HG02623 (cell line): ENCODE measurements around the gene KCNAB3.
"Not testable (repeated sequence)": the region's sequence is repeated elsewhere in the genome, so short reads cannot be mapped to it uniquely, and the experiment has no call there.

ENCODE experiments used
- ATAC-seq: cut with Tn5 transposase; IDR thresholded peaks from one replicate; pipeline ENCODE4 v1.9.1; 2021; ENCODE audit warnings: moderate library complexity; ENCODE audit not compliant: unreplicated experiment

Gene KCNAB3

GRCh38 chr17:7929158-7930023, at the start of gene KCNAB3:
Gene KCNAB3 (minus strand): TSS chr17:7929856. CDS start chr17:7929435, 421 bp downstream.
- no peak for ATAC-seq

DNA sequence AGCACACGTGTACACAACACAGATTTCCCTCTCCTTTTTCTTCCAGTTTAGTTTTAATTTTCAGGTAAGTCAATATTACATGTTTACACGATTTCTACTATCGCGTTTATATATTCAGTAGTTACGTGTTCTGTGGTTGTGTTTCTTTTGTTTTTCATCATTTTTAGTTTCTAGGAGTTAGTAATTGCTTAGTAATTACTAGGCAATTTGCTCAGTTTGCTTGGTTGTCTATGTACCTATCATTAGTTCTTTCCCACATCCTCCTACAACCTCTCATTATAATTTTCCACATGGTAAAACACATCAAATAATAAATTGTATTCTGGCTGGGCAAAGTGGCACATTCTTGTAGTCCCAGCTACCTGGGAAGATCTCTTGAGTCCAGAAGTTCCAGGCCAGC, 48.1 kb upstream of the KCNAB3 start:
- no peak for ATAC-seq

- no peak for ATAC-seq
Measured at GRCh38 chr17:7977039-7977438, 47.4 kb upstream of the KCNAB3 start.

- no peak for ATAC-seq
Measured at GRCh38 chr17:7974638-7975131, 45.0 kb upstream of the KCNAB3 start.

DNA sequence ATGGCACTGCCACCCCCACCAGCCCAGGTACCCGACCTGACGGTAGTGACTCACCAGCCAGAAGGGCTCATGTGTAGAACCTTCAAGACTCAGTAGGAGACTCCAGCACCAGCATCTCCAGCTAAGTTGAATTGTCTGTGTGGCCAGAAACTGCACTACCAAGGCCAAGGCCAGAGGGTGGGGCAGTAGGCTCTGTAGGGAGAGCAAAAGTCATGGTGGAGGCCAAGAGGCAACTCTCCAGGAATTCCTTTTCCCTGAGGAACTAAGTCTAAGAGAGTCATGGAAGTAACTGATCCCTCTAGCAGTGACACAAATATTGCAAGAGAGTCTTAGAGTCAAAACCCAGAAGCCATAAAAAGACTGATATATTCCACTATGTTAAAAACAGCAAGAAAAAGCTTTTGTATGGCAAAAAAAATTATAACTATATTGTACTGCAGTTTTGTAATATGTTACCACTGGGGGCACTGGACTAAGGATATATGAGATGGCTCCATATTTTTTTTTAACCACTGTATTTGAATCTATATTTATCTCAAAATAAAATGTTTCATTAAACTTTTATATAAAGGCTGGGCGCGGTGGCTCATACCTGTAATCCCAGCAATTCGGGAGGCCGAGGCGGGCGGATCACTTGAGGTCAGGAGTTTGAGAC, 42.6 kb upstream of the KCNAB3 start:
- no peak for ATAC-seq

DNA sequence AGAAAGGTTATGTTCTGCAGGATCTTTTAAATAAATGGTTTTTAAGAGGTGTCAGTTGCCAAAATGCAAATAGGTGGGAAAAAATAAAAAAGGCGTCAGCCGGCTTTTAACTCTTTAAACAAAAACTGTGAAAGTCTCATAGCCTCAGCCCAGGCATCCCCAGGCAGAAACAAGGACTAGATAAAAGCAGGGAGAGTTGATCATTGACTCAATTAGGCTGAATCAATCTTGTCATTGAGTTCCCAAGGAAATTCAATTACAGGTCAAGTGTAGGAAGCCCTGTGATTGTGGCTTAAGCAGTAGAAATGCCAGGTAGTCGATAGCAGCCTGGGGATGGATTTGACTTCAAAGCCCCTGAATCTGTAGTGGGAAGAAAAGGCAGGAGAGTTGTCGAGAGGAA, 42.0 kb upstream of the KCNAB3 start:
- no peak for ATAC-seq

- ATAC-seq: no peak
Measured at GRCh38 chr17:7969433-7969832, 39.8 kb upstream of the KCNAB3 start.

GRCh38 chr17:7967751-7968150, 38.1 kb upstream of the KCNAB3 start:
- ATAC-seq: no peak

DNA sequence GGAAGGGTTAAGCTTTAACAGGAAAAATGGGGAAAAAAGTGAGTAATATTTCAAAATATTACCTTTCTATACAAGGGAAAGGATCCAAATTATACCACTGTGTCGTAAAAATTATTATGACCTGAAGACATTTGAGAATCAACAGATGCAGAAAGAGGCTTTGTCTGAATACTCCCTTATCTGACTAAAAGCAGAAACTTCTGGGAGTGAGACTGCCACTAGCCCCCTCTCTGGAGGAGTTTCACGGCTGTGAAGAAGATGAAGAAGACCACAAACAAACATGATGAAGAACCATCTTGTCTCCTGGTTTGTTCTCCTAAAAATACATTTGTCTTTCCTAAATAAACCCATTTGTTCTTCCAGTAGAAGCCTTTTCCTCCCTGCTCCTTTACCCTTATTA, 31.8 kb upstream of the KCNAB3 start:
- no peak for ATAC-seq

DNA sequence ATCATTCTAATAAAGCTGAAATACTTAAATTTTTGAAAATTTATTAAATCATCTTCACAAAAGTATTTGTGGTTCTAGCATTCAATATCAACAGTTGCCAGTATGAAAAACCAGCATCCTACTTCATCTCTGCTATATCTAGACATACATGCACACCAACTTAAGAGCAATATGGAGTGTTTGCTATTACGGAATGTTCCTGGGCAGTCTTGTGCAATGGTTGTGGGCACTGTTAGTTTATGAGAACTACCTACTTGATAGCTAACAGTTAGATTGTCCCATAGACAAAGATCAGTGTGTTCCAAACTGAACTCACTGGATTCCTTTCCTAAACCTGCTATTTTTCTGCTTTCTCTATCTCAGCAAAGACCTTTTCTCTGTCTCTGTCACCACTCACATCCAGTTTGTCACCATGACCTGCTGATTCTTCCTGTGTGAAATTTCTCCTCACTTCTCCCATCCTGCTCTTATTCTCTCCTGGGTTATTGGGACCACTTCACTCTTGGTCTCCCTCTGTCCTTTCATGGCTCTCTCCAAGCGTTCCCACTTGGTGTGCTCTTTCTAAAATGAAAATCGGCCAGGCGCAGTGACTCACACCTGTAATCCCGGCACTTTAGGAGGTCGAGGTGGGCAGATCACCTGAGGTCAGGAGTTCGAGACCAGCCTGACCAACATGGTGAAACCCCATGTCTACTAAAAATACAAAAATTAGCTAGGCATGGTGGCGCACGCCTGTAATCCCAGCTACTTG, 30.0 kb upstream of the KCNAB3 start:
- ATAC-seq: no peak

- no peak for ATAC-seq
Measured at GRCh38 chr17:7956228-7956965, 26.7 kb upstream of the KCNAB3 start.

GRCh38 chr17:7955414-7956227, 26.0 kb upstream of the KCNAB3 start:
- no peak for ATAC-seq

DNA sequence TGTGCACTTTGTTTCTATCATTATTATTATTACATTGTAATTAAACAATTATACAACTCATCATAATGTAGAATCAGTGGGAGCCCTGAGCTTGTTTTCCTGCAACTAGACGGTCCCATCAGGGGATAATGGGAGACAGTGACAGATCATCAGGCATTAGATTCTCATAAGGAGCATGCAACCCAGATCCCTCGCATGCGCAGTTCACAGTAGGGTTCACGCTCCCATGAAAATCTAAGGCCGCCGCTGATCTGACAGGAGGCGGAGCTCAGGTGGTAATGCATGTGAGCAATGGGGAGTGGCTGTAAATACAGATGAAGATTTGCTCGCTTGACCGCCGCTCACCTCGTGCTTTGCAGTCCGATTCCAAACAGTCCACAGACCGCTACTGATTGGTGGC, 23.6 kb upstream of the KCNAB3 start:
- not testable (repeated sequence) for ATAC-seq

GRCh38 chr17:7951143-7951792, 21.6 kb upstream of the KCNAB3 start:
- ATAC-seq: peak; percentile 63

DNA sequence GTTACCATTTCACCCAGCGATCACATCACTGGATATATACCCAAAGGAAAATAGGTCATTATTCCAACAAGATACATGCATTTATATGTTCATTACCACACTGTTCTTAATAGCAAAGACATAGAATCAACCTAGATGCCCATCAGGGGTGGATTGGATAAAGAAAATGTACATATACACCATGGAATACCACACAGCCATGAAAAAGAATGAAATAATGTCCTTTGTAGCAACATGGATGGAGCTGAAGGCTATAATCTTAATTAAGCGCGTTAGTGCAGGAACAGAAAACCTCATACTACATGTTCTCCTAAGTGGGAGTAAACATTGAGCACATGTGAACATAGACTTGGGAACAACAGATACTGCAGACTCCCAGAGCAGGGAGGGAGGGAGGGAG, 20.9 kb upstream of the KCNAB3 start:
- ATAC-seq: no peak

- ATAC-seq: no peak
Measured at GRCh38 chr17:7947651-7948050, 18.0 kb upstream of the KCNAB3 start.

- no peak for ATAC-seq
Measured at GRCh38 chr17:7946441-7946840, 16.8 kb upstream of the KCNAB3 start.

DNA sequence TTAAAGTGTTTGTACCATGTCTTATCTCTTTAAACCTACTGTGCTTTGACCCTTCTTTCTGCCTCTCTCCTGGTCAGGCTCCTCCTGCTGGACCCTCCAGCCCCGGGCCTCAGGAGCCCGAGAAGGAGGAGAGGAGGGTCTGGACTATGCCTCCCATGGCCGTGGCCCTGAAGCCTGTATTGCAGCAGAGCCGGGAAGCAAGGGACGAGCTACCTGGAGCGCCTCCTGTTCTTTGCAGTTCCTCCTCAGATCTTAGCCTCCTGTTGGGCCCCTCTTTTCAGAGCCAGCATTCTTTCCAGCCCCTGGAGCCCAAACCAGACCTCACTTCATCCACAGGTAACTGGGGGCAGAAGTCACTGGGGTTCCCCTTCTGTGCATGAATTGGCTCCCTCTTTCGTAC, 16.0 kb upstream of the KCNAB3 start:
- ATAC-seq: no peak

DNA sequence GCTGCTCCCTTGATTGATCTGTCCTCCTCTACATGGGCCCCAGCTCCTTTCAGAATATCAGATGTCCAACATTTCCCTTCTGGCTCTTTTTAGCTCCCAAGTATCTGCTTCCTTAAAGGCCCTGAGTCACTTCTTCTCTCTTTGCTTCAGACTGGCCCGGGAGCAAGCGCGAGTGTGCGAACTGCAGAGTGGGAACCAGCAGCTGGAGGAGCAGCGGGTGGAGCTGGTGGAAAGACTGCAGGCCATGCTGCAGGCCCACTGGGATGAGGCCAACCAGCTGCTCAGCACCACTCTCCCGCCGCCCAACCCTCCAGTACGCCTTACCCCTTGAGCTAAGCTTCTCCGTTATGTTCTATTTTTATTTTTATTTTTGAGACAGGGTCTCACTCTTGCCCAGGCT, 14.7 kb upstream of the KCNAB3 start:
- ATAC-seq: no peak
